OCI-LY1 (cell line): Measurements from ENCODE around the gene SBK2.

Experiments
- CTCF ChIP-seq: fragments of 200-600 bp; sonication (generic), shearing (Covaris generic); IDR thresholded peaks from 2 replicates; pipeline ENCODE4 v1.5.1; 2017; ENCODE audit warnings: mild to moderate bottlenecking, antibody characterized with exemption, low read length, moderate library complexity, mixed read lengths
- EZH2 ChIP-seq: fragments of 200-600 bp; sonication (generic), shearing (Covaris generic); IDR thresholded peaks from 2 replicates; pipeline ENCODE4 v1.8.0; 2017; ENCODE audit warnings: borderline replicate concordance, mixed run types, mild to moderate bottlenecking, antibody characterized with exemption, low read length, moderate library complexity, mixed read lengths

GRCh38 chr19:55566823-55567222, 29.9 kb upstream of the SBK2 start:
- no peak for TF ChIP-seq CTCF
- no peak for TF ChIP-seq EZH2
